Measurements from ENCODE around the gene SKP2.
A peak's percentile ranks its signal among the peaks of the same experiment; 100 is the strongest.
"Not testable (repeated sequence)": the region's sequence is repeated elsewhere in the genome, so short reads cannot be mapped to it uniquely, and the experiment has no call there.

The SKP2 gene

GRCh38 chr5:36151434-36152323, at the start of gene SKP2, which contains the start of gene LMBRD2:
TSS of gene SKP2 (plus strand) at chr5:36152111. CDS start at chr5:36152263, 152 bp downstream.
TSS of gene LMBRD2 (minus strand) at chr5:36151887. CDS start at chr5:36143349, 8,538 bp downstream.
- DNase-seq (ENCODE audit: low read depth), result peak; percentile 93
- TF ChIP-seq CTCF (conservative IDR thresholded peaks at IDR 0.05; ENCODE audit: low read depth, low read length), result no peak
- peak within 1 kb of the TSS; percentile 91 for H3K4me3 ChIP-seq (ENCODE audit: low read length)

DNA sequence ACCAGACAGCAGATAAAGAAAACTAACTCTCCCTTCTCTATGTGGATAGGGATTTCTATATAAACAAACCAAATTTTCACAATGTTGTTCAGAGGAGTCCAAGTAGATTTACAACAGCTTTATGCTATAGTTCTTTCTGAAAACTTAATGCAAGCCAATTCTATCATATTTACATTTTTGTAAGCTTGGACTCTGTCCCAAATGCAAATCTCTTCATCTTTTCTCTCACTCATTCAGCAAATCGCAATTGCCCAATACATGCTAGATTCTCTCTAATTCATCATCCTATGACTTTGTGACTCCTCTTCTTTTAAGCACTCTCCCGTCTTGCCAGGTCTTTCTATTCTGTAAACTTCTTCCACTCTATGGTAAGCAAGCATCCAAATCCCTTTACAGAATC, 46.1 kb upstream of the SKP2 start:
- H3K4me3 ChIP-seq (ENCODE audit: low read length), result no peak overlapping the region
- no peak for DNase-seq (ENCODE audit: low read depth)
- no peak for TF ChIP-seq CTCF (conservative IDR thresholded peaks at IDR 0.05; ENCODE audit: low read depth, low read length)

DNA sequence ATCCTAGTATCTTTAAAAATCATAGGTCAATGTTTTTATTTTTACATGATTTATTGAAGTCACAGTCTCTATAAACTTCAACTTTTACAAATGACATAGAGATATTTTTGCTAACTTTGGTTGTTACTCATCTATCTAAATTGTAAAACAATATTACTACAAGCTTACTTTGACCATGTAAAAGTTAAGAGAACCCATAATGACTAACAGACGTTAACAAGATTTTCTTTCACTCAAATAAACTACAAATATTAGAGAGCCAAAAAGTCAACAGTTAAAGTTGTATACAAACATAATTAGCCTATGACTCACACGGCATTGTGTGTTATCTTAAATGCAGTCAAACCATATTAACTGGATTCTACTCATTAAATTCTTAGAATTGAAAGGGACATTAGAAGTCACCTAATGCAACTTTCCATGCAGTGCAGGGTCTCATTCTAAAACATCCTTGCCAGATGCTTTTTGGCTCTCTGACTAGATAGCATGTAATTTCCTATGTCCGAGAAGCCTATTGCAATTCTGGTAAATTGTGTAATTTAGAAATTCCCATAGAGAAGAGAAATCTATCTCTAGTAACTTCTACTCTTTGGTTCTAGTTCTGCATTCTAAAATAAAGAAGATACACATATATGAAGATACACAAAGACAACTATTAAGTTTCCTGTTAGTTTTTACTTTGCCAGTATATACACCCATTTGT, 43.0 kb upstream of the SKP2 start:
- no peak for TF ChIP-seq CTCF (conservative IDR thresholded peaks at IDR 0.05; ENCODE audit: low read depth, low read length)
- no peak for DNase-seq (ENCODE audit: low read depth)

GRCh38 chr5:36111238-36111637, 40.7 kb upstream of the SKP2 start:
- DNase-seq (ENCODE audit: low read depth), result no peak
- no peak for TF ChIP-seq CTCF (conservative IDR thresholded peaks at IDR 0.05; ENCODE audit: low read depth, low read length)
- no peak overlapping the region for H3K4me3 ChIP-seq (ENCODE audit: low read length)

More for the DNA sequence above, 43.0 kb upstream of the SKP2 start:
- H3K4me3 ChIP-seq (ENCODE audit: low read length), result no peak overlapping the region

DNA sequence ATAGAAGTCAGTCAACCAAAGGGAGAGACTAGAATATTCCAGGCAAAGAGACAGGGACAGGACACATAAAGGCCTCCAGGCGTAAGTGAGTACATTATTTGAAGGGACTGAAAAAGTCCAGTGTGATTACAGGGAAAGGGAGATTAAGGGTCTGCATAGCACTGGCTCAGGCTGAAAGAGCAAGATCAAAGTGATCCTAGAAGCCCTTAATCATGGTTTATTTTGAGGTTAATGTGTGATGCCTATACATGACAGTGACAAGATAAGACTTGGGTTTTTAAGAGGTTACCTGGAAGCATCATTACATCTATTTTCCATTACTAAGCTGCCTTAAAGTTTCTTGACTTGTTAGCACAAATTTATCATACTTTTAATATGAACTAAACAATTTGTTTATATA, 26.0 kb upstream of the SKP2 start:
- no peak for TF ChIP-seq CTCF (conservative IDR thresholded peaks at IDR 0.05; ENCODE audit: low read depth, low read length)
- DNase-seq (ENCODE audit: low read depth), result no peak
- no peak overlapping the region for H3K4me3 ChIP-seq (ENCODE audit: low read length)

DNA sequence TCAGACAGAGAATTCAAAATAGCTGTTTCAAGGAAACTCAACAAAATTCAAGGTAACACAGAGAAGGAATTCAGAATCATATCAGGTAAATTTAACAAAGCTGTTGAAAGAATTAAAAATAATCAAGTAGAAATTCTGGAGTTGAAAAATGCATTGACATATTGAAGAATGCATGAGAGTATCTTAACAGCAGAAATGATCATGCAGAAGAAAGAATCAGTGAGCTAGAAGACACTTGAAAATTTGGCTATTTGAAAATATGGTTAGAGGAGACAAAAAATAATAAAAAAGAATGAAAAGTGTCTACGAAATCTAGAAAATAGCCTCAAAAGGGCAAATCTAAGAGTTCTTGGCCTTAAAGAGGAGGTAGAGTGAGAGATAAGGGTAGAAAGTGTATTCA, 23.1 kb upstream of the SKP2 start:
- DNase-seq (ENCODE audit: low read depth), result no peak
- no peak for TF ChIP-seq CTCF (conservative IDR thresholded peaks at IDR 0.05; ENCODE audit: low read depth, low read length)
- no peak overlapping the region for H3K4me3 ChIP-seq (ENCODE audit: low read length)

- DNase-seq (ENCODE audit: low read depth); H3K4me3 ChIP-seq (ENCODE audit: low read length): not testable (repeated sequence)
Observed at GRCh38 chr5:36129666-36130065, 22.2 kb upstream of the SKP2 start.

DNA sequence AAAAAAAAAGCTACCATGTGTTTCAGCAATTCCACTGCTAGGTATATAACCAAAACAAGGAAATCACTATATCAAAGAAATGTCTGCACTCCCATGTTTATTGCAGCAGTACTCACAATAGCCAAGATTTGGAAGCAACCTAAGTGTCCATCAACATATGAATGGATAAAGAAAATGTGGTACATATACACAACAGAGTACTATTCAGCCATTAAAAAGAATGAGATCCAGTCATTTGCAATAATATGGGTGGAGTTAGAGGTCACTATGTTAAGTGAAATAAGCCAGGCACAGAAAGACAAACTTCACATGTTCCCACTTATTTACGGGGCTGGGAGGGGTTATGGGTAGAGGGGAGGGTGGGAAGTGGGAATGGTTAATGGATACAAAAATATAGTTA, 18.9 kb upstream of the SKP2 start:
- H3K4me3 ChIP-seq (ENCODE audit: low read length); DNase-seq (ENCODE audit: low read depth): not testable (repeated sequence)

Measured in retinal pigment epithelial cell (primary cell).